ENCODE results near the gene INO80E.
"Not testable (repeated sequence)": the region's sequence is repeated elsewhere in the genome, so short reads cannot be mapped to it uniquely, and the experiment has no call there.

The INO80E gene

GRCh38 chr16:29995911-29996765, at the start of gene INO80E:
Gene INO80E, plus strand, starts transcription at chr16:29996241. Its CDS starts 70 bp downstream, at chr16:29996311.
- DNase-seq: peak; percentile 98

GRCh38 chr16:29947897-29948296, 48.1 kb upstream of the INO80E start:
- DNase-seq: no peak

- DNase-seq: no peak
Observed at GRCh38 chr16:29950806-29951461, 45.1 kb upstream of the INO80E start.

- no peak for DNase-seq
Observed at GRCh38 chr16:29951625-29952365, 44.2 kb upstream of the INO80E start.

- no peak for DNase-seq
Observed at GRCh38 chr16:29958756-29959155, 37.3 kb upstream of the INO80E start.

GRCh38 chr16:29959293-29959692, 36.7 kb upstream of the INO80E start:
- DNase-seq: no peak

GRCh38 chr16:29959821-29960220, 36.2 kb upstream of the INO80E start:
- not testable (repeated sequence) for DNase-seq

- DNase-seq: no peak
Observed at GRCh38 chr16:29961127-29961478, 34.9 kb upstream of the INO80E start.

- DNase-seq: peak; percentile 95
Observed at GRCh38 chr16:29961479-29962343, 34.3 kb upstream of the INO80E start, which contains the start of gene TMEM219. Gene TMEM219, plus strand, starts transcription at chr16:29962079. Its CDS starts 1,065 bp downstream, at chr16:29963144.

GRCh38 chr16:29962344-29962994, 33.6 kb upstream of the INO80E start:
- DNase-seq: peak; percentile 51

- DNase-seq: no peak
Observed at GRCh38 chr16:29963021-29963743, 32.9 kb upstream of the INO80E start.

- no peak for DNase-seq
Observed at GRCh38 chr16:29968205-29968604, 27.8 kb upstream of the INO80E start.

- DNase-seq: no peak
Observed at GRCh38 chr16:29971304-29971703, 24.7 kb upstream of the INO80E start.

- no peak for DNase-seq
Observed at GRCh38 chr16:29972500-29972899, 23.5 kb upstream of the INO80E start.

- DNase-seq: no peak
Observed at GRCh38 chr16:29972992-29973383, 23.1 kb upstream of the INO80E start.

- DNase-seq: peak; percentile 100
Observed at GRCh38 chr16:29973384-29974246, 22.4 kb upstream of the INO80E start, which contains the start of gene TAOK2. Gene TAOK2, plus strand, starts transcription at chr16:29973868. Its CDS starts 3,905 bp downstream, at chr16:29977773.

- no peak for DNase-seq
Observed at GRCh38 chr16:29974291-29975133, 21.5 kb upstream of the INO80E start.

- DNase-seq: no peak
Observed at GRCh38 chr16:29975134-29975538, 20.9 kb upstream of the INO80E start.
